Measurements from ENCODE around the gene YTHDF1. TPM values are rescaled to one million over a fixed set of nuclear protein-coding genes. Genes with fewer than 3 reads are reported as not detected.
"Not testable (repeated sequence)": the region's sequence is repeated elsewhere in the genome, so short reads cannot be mapped to it uniquely, and the experiment has no call there.

YTHDF1 gene
- total RNA-seq, 1 donor from 2014 or later: 44.5 TPM

- no peaks in the 10 kb centered on the region for H3K4me1 Mint-ChIP-seq
- H3K9me3 Mint-ChIP-seq: no peaks in the 10 kb centered on the region
- intact Hi-C loops (cut with micrococcal nuclease): no loop called here
- peaks cover 2% of the 10 kb centered on the region for H3K27me3 Mint-ChIP-seq
- no peak for DNase-seq
- H3K27ac Mint-ChIP-seq: no peak overlapping the region
- H3K36me3 Mint-ChIP-seq (ENCODE audit: low read depth): no peaks in the 10 kb centered on the region
- no peak overlapping the region for H3K4me3 Mint-ChIP-seq
Measured at GRCh38 chr20:63165356-63166192, 50.4 kb downstream of the YTHDF1 start.

GRCh38 chr20:63164484-63165355 is 51.2 kb downstream of the YTHDF1 start:
- no peaks in the 10 kb centered on the region for H3K4me1 Mint-ChIP-seq
- H3K4me3 Mint-ChIP-seq: no peak overlapping the region
- no peaks in the 10 kb centered on the region for H3K36me3 Mint-ChIP-seq (ENCODE audit: low read depth)
- intact Hi-C loops (cut with micrococcal nuclease): no loop called here
- no peaks in the 10 kb centered on the region for H3K9me3 Mint-ChIP-seq
- DNase-seq: no peak
- no peak overlapping the region for H3K27ac Mint-ChIP-seq
- no peaks in the 10 kb centered on the region for H3K27me3 Mint-ChIP-seq

GRCh38 chr20:63163596-63164483 is 52.1 kb downstream of the YTHDF1 start:
- Mint-ChIP-seq H3K4me1 (no peaks in the 10 kb centered on the region), H3K27ac (no peak overlapping the region), H3K9me3 (no peaks in the 10 kb centered on the region), H3K4me3 (no peak overlapping the region), H3K36me3 (ENCODE audit: low read depth) (no peaks in the 10 kb centered on the region), H3K27me3 (no peaks in the 10 kb centered on the region)
- intact Hi-C loops (cut with micrococcal nuclease): no loop called here
- DNase-seq: no peak

DNA sequence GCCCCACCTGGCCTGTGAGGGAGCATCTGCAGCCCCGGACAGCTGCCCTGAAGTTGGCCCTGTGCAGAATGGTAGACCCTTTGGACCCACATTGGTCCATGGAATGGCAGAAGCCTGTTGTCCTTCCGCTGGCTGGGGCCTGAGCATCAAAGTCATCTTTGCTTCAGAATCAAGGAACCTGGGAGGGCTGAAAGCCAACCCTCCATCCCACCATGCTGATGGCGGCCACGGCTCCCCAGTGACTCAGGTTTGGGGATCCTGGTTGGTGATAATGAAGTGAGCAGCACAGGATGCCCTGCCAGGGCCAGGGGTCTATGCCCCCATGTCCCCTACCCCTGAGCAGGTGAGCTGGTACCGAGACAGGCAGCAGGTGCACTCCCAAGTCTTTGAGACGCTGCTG is 52.8 kb downstream of the YTHDF1 start:
- no peak for DNase-seq
- Mint-ChIP-seq H3K4me3 (no peak overlapping the region), H3K27me3 (no peaks in the 10 kb centered on the region), H3K9me3 (no peaks in the 10 kb centered on the region), H3K4me1 (no peaks in the 10 kb centered on the region), H3K27ac (no peak overlapping the region), H3K36me3 (ENCODE audit: low read depth) (no peaks in the 10 kb centered on the region)
- intact Hi-C loops (cut with micrococcal nuclease): no loop called here

- Mint-ChIP-seq H3K4me3 (no peak overlapping the region), H3K27ac (no peak overlapping the region), H3K27me3 (no peaks in the 10 kb centered on the region), H3K4me1 (no peaks in the 10 kb centered on the region), H3K36me3 (ENCODE audit: low read depth) (no peaks in the 10 kb centered on the region), H3K9me3 (no peaks in the 10 kb centered on the region)
- intact Hi-C loops (cut with micrococcal nuclease): no loop called here
- no peak for DNase-seq
Measured at GRCh38 chr20:63162206-63162795, 53.6 kb downstream of the YTHDF1 start.

GRCh38 chr20:63161176-63161651 is 54.7 kb downstream of the YTHDF1 start:
- Mint-ChIP-seq H3K4me3 (no peak overlapping the region), H3K27ac (no peak overlapping the region), H3K27me3 (no peaks in the 10 kb centered on the region), H3K4me1 (no peaks in the 10 kb centered on the region), H3K9me3 (no peaks in the 10 kb centered on the region), H3K36me3 (ENCODE audit: low read depth) (no peaks in the 10 kb centered on the region)
- intact Hi-C loops (cut with micrococcal nuclease): no loop called here
- no peak for DNase-seq

GRCh38 chr20:63160641-63161175 is 55.2 kb downstream of the YTHDF1 start:
- H3K27me3 Mint-ChIP-seq: no peaks in the 10 kb centered on the region
- intact Hi-C loops (cut with micrococcal nuclease): no loop called here
- H3K9me3 Mint-ChIP-seq: no peaks in the 10 kb centered on the region
- H3K4me1 Mint-ChIP-seq: no peaks in the 10 kb centered on the region
- no peak for DNase-seq
- H3K36me3 Mint-ChIP-seq (ENCODE audit: low read depth): no peaks in the 10 kb centered on the region
- no peak overlapping the region for H3K4me3 Mint-ChIP-seq
- no peak overlapping the region for H3K27ac Mint-ChIP-seq

DNA sequence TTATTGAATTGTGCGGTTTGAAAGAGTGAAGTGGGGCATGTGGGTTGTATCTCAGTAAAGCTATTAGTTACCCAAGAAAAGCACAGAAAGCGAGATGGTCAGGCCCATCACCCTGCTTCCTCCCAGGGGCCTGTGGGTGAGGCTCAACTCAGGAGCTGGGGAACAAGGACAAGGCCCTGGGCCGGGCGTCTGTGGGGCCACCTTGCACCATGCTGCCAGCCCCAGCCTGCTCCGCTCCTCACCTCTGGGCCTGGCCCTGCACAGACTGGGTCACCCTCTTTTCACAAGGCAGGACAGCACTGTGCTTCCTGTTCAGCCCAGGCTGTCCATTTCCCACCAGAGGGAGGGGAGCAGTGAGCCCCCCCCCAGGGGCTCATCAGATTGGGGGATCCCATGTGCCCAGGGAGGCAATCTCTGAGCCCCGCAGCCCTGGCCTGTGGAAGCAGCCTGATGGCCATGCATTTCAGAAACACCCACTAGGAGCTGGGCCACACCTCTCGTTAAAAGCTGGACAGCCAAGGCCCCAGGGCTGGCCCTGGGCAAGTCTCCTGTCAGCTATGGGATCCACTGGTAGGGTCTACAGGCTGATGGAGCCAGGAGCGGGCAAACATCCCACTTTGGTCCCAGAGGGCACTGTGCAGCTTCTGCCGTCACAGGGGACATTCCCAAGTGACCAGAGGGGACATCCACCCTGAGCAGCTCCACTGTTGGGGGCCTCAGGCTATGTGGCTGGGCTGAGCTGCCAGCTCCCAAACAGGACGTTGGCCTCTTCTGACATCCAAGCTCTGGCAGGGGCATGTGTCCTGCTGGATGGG is 55.9 kb downstream of the YTHDF1 start:
- no peaks in the 10 kb centered on the region for H3K36me3 Mint-ChIP-seq (ENCODE audit: low read depth)
- no peak overlapping the region for H3K27ac Mint-ChIP-seq
- H3K4me1 Mint-ChIP-seq: no peaks in the 10 kb centered on the region
- H3K4me3 Mint-ChIP-seq: no peak overlapping the region
- no peaks in the 10 kb centered on the region for H3K27me3 Mint-ChIP-seq
- DNase-seq: no peak
- intact Hi-C loops (cut with micrococcal nuclease): no loop called here
- H3K9me3 Mint-ChIP-seq: no peaks in the 10 kb centered on the region

DNA sequence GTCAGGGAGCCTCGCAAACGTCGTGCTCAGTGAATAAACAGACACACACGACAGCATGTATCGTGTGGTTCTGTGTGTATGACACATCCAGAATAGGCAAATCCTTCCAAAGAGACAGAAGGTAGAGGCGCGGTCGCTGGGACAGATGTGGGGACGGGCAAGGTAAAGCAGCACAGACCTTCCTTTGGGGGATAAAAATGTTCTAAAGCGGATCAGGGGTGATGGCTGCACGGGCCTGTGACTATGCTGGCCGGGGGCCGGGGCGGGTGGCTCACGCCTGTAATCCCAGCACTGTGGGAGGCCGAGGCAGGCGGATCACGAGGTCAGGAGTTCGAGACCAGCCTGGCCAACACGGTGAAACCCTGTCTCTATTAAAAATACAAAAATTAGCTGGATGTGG is 56.7 kb downstream of the YTHDF1 start:
- H3K36me3 Mint-ChIP-seq (ENCODE audit: low read depth); H3K9me3 Mint-ChIP-seq; H3K4me3 Mint-ChIP-seq; DNase-seq; H3K27ac Mint-ChIP-seq; H3K4me1 Mint-ChIP-seq; H3K27me3 Mint-ChIP-seq; intact Hi-C loops (cut with micrococcal nuclease): not testable (repeated sequence)

GRCh38 chr20:63158845-63159244 is 57.1 kb downstream of the YTHDF1 start:
- Mint-ChIP-seq H3K27ac (no peak overlapping the region), H3K4me1 (no peaks in the 10 kb centered on the region), H3K27me3 (no peaks in the 10 kb centered on the region), H3K4me3 (no peak overlapping the region), H3K9me3 (no peaks in the 10 kb centered on the region), H3K36me3 (ENCODE audit: low read depth) (no peaks in the 10 kb centered on the region)
- DNase-seq: no peak
- intact Hi-C loops (cut with micrococcal nuclease): no loop called here

DNA sequence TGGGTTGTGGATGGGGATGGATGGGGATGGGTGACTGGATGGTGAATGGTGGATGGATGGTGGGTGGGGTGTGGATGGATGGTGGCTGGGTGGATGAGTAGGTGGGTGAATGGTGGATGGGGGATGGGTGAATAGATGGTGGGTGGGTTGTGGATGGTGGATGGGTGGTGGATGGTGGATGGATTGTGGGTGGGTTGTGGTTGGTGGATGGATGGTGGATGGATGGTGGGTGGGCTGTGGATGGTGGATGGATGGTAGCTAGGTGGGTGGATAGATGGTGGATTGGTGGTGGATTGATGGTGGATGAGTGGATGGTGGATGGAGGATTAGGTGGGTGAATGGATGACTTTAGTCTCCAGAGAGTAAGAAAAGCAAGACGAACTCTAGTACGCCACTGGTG is 57.6 kb downstream of the YTHDF1 start:
- Mint-ChIP-seq H3K4me3 (no peak overlapping the region), H3K27me3 (no peaks in the 10 kb centered on the region), H3K27ac (no peak overlapping the region), H3K9me3 (no peaks in the 10 kb centered on the region), H3K36me3 (ENCODE audit: low read depth) (no peaks in the 10 kb centered on the region), H3K4me1 (no peaks in the 10 kb centered on the region)
- DNase-seq: no peak
- intact Hi-C loops (cut with micrococcal nuclease): no loop called here

DNA sequence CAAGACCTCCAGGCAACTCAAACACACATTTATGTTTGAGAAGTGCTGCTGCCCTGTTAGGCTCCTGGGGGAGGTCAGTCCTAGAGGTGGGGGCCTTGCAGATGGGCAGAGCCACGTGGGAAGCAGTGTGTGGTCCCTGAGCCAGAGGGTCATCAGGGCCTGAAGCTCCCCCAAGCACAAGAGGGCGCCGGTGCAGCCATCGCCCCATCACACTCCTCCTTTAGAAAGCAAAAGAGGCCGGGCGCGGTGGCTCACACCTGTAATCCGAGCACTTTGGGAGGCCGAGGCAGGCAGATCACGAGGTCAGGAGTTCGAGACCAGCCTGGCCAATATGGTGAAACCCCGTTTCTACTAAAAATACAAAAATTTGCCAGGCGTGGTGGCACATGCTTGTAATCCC is 58.5 kb downstream of the YTHDF1 start:
- H3K36me3 Mint-ChIP-seq (ENCODE audit: low read depth); H3K27me3 Mint-ChIP-seq; intact Hi-C loops (cut with micrococcal nuclease); H3K9me3 Mint-ChIP-seq; H3K27ac Mint-ChIP-seq; DNase-seq; H3K4me3 Mint-ChIP-seq; H3K4me1 Mint-ChIP-seq: not testable (repeated sequence)
